HepG2 (cell line): ENCODE data around the gene SRP68. TPM values are rescaled to one million over a fixed set of nuclear protein-coding genes. Genes with fewer than 3 reads are reported as not detected.

Source experiments
- BORCS8-MEF2B ChIP-seq: sonication (generic); formaldehyde crosslinking; IDR thresholded peaks from 2 replicates; pipeline ENCODE4 v1.8.0; 2022; ENCODE audit warnings: mild to moderate bottlenecking, missing genetic modification reagents
- GFI1 ChIP-seq: sonication (generic); formaldehyde crosslinking; IDR thresholded peaks from 2 replicates; pipeline ENCODE4 v1.5.0; 2020; ENCODE audit warnings: missing genetic modification reagents, mild to moderate bottlenecking, borderline replicate concordance
- MIXL1 ChIP-seq: IDR thresholded peaks from 2 replicates; pipeline ENCODE4 v1.6.1; 2016
- NONO ChIP-seq, 2 experiments: fragments of 450-650 bp in 1 of 2; sonication (generic) in 1 of 2; formaldehyde crosslinking in 1 of 2; IDR thresholded peaks in 1 of 2; conservative IDR thresholded peaks in 1 of 2; 2 replicates each; pipeline versions ENCODE4 v1.6.1 to v1.8.0; 2017 to 2022; ENCODE audit warnings: mild to moderate bottlenecking in 1 of 2, missing genetic modification reagents in 1 of 2, moderate library complexity in 1 of 2
- RFX1 ChIP-seq: fragments of 450-650 bp; IDR thresholded peaks from 2 replicates; pipeline ENCODE4 v1.6.1; 2017
- ZNF256 ChIP-seq: sonication (generic); formaldehyde crosslinking; conservative IDR thresholded peaks from 2 replicates; pipeline ENCODE4 v1.4.0; 2020; ENCODE audit warnings: missing genetic modification reagents
- polyA plus RNA-seq, 8 experiments: library from polyadenylated mRNA; depleted of rRNA in 3 of 8; stranded (reverse) in 7 of 8; unstranded in 1 of 8; fragments of >200 nt; fragmentation: Illumina TruSeq in 4 of 8; extraction: Trizol in 4 of 8; gene quantifications; 2 replicates each; pipeline versions ENCODE4 v1.2.1 to v1.2.3, GENCODE V29; 2011 to 2016; ENCODE audit warnings: low read depth in 4 of 8, missing spikeins in 1 of 8, mixed read lengths in 1 of 8; ENCODE audit not compliant: insufficient read depth in 1 of 8
- total RNA-seq, 5 experiments: library from RNA; depleted of rRNA; stranded (reverse); fragments of >200 nt; fragmentation: Illumina TruSeq; extraction: Trizol; gene quantifications; 2 replicates each; pipeline ENCODE4 v1.2.3, GENCODE V29; 2016; ENCODE audit warnings: low read depth in 1 of 5
- TF ChIP-seq, protein P1 (sequence below): sonication (generic); formaldehyde crosslinking; IDR thresholded peaks from 2 replicates; pipeline ENCODE4 v1.5.0; 2020; ENCODE audit warnings: mild to moderate bottlenecking, missing genetic modification reagents, borderline replicate concordance
- TF ChIP-seq, protein P2 (sequence below), 2 experiments: sonication (generic) in 1 of 2; formaldehyde crosslinking in 1 of 2; IDR thresholded peaks; 2 replicates each; pipeline versions ENCODE4 v1.4.0 to v1.6.1; 2016 to 2020; ENCODE audit warnings: borderline replicate concordance in 1 of 2, low read depth in 1 of 2, mild to moderate bottlenecking in 1 of 2, missing genetic modification reagents in 1 of 2
- TF ChIP-seq, protein P3 (sequence below): sonication (generic); formaldehyde crosslinking; IDR thresholded peaks from 2 replicates; pipeline ENCODE4 v1.9.0; 2021; ENCODE audit warnings: missing genetic modification reagents, mild to moderate bottlenecking, borderline replicate concordance

SRP68 gene
- total and polyA plus RNA-seq, 2 of the 13 experiments (the other 11 are each of a cell fraction or from before 2014, with no cell fraction given): 39.8 to 74.3 TPM

DNA sequence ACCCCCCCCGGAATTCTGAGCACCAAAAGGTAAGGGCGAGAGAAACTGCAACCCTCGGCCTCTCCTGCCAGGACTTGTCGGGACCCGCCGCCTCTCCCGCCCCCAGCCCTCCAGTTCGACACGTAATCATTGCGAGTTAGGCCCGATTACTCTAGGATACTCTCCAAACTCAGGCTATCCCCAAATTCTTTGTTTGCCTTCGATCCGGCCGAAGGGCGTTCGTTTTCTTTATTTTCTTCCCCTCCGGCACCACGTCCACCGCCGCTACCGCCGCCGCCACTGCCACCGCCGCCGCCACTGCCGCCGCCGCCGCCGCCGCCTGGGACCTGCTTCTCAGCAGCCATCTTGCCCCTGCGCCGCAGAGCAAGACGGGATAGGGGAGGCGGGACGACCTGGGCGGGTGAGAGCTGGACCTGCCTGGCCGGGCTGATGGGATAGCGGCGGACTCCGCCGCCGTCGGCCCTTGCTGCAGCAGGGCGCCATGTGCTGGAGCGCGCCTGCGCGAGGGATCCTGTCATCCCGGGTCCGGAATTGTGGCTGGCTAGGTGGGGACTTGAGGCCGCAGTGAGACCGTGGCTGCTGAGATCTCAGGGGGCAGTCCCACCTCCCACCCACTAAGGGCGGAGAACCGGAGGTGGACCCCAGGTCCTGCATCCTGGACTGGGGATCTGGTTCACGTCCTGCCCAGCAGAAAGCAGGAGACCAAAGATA lies at the start of gene SRP68 (continued):
- TF ChIP-seq, protein P1, sequence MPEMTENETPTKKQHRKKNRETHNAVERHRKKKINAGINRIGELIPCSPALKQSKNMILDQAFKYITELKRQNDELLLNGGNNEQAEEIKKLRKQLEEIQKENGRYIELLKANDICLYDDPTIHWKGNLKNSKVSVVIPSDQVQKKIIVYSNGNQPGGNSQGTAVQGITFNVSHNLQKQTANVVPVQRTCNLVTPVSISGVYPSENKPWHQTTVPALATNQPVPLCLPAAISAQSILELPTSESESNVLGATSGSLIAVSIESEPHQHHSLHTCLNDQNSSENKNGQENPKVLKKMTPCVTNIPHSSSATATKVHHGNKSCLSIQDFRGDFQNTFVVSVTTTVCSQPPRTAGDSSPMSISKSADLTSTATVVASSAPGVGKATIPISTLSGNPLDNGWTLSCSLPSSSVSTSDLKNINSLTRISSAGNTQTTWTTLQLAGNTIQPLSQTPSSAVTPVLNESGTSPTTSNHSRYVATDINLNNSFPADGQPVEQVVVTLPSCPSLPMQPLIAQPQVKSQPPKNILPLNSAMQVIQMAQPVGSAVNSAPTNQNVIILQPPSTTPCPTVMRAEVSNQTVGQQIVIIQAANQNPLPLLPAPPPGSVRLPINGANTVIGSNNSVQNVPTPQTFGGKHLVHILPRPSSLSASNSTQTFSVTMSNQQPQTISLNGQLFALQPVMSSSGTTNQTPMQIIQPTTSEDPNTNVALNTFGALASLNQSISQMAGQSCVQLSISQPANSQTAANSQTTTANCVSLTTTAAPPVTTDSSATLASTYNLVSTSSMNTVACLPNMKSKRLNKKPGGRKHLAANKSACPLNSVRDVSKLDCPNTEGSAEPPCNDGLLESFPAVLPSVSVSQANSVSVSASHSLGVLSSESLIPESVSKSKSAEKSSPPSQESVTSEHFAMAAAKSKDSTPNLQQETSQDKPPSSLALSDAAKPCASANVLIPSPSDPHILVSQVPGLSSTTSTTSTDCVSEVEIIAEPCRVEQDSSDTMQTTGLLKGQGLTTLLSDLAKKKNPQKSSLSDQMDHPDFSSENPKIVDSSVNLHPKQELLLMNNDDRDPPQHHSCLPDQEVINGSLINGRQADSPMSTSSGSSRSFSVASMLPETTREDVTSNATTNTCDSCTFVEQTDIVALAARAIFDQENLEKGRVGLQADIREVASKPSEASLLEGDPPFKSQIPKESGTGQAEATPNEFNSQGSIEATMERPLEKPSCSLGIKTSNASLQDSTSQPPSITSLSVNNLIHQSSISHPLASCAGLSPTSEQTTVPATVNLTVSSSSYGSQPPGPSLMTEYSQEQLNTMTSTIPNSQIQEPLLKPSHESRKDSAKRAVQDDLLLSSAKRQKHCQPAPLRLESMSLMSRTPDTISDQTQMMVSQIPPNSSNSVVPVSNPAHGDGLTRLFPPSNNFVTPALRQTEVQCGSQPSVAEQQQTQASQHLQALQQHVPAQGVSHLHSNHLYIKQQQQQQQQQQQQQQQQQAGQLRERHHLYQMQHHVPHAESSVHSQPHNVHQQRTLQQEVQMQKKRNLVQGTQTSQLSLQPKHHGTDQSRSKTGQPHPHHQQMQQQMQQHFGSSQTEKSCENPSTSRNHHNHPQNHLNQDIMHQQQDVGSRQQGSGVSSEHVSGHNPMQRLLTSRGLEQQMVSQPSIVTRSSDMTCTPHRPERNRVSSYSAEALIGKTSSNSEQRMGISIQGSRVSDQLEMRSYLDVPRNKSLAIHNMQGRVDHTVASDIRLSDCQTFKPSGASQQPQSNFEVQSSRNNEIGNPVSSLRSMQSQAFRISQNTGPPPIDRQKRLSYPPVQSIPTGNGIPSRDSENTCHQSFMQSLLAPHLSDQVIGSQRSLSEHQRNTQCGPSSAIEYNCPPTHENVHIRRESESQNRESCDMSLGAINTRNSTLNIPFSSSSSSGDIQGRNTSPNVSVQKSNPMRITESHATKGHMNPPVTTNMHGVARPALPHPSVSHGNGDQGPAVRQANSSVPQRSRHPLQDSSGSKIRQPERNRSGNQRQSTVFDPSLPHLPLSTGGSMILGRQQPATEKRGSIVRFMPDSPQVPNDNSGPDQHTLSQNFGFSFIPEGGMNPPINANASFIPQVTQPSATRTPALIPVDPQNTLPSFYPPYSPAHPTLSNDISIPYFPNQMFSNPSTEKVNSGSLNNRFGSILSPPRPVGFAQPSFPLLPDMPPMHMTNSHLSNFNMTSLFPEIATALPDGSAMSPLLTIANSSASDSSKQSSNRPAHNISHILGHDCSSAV: no peak
- peak; percentile 97 for TF ChIP-seq BORCS8-MEF2B (CRISPR knock-in tag)
- TF ChIP-seq, protein P2, sequence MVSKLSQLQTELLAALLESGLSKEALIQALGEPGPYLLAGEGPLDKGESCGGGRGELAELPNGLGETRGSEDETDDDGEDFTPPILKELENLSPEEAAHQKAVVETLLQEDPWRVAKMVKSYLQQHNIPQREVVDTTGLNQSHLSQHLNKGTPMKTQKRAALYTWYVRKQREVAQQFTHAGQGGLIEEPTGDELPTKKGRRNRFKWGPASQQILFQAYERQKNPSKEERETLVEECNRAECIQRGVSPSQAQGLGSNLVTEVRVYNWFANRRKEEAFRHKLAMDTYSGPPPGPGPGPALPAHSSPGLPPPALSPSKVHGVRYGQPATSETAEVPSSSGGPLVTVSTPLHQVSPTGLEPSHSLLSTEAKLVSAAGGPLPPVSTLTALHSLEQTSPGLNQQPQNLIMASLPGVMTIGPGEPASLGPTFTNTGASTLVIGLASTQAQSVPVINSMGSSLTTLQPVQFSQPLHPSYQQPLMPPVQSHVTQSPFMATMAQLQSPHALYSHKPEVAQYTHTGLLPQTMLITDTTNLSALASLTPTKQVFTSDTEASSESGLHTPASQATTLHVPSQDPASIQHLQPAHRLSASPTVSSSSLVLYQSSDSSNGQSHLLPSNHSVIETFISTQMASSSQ (IDR thresholded peaks at IDR 0.05; ENCODE audit: low read depth): no peak
- TF ChIP-seq, protein P2 (CRISPR knock-in tag; IDR thresholded peaks at IDR 0.05; ENCODE audit: borderline replicate concordance): peak; percentile 89
- peak; percentile 83 for TF ChIP-seq MIXL1 (CRISPR knock-in tag)
- no peak for TF ChIP-seq RFX1
- no peak for TF ChIP-seq NONO (IDR thresholded peaks at IDR 0.05)
- peak; percentile 99 for TF ChIP-seq NONO (CRISPR knock-in tag; conservative IDR thresholded peaks at IDR 0.05)
- no peak for TF ChIP-seq ZNF256
- TF ChIP-seq, protein P3, sequence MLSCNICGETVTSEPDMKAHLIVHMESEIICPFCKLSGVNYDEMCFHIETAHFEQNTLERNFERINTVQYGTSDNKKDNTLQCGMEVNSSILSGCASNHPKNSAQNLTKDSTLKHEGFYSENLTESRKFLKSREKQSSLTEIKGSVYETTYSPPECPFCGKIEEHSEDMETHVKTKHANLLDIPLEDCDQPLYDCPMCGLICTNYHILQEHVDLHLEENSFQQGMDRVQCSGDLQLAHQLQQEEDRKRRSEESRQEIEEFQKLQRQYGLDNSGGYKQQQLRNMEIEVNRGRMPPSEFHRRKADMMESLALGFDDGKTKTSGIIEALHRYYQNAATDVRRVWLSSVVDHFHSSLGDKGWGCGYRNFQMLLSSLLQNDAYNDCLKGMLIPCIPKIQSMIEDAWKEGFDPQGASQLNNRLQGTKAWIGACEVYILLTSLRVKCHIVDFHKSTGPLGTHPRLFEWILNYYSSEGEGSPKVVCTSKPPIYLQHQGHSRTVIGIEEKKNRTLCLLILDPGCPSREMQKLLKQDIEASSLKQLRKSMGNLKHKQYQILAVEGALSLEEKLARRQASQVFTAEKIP (CRISPR knock-in tag): no peak
- TF ChIP-seq GFI1 (CRISPR knock-in tag): peak; percentile 62; the same call in 1 of the 2 replicates
